NCI-H1694 (cell line): ENCODE results near the gene CALCOCO1.

Experiments
- DNase-seq: peaks from one replicate; lab custom pipeline; 2025; lab: John Stamatoyannopoulos, UW

CALCOCO1 gene

DNA sequence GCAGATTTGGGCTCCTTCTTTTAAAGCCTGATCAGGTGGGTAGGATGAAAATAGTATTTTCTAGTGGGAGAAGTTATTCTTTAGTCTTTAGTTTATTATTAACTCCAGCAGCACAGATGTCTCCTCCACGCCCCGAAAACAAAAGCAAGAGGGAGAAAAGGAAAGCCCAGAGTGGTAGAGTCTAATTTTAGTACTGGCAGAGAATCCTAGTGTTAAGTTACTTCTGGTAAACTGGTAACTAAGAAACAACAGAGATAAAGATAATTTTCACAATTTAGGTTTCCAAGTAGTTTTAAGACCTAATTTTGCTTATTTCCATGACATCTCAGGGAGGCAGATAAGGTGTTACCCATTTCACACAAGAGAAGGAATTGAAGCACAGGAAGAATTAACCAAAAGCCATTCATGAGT is 67.7 kb downstream of the CALCOCO1 start:
- no peak for DNase-seq

DNA sequence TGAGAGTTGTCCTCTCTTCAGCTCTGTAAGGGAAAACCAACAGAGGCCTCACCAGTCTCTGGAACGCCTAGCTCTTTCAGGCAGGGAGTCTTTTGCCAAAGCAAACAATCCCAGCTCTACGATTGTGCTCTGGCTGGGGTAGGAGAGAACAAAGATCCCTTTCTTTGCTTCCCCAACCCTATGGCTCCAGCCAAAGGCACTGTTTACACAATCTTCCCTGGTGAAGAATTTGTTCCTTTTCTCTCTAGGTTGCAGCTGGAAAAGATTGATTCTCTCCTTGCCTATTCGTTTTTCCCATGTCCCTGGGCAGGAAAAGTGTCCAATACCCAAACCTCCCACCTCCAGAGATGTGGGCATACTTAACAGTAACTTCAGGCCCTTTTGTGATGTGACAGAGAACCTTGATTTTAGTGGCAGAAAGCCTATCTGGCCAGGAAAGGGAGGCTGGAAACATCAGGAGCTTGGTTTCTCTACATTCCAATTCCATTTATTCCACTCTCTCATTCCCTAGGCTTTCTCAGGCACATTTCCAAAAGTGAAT is 68.2 kb downstream of the CALCOCO1 start:
- no peak for DNase-seq
